ENCODE results near the gene ZDHHC1.
"Not testable (repeated sequence)": the region's sequence is repeated elsewhere in the genome, so short reads cannot be mapped to it uniquely, and the experiment has no call there.

ZDHHC1 gene

GRCh38 chr16:67392301-67393059 is 23.8 kb downstream of the ZDHHC1 start:
- DNase-seq, result no peak

DNA sequence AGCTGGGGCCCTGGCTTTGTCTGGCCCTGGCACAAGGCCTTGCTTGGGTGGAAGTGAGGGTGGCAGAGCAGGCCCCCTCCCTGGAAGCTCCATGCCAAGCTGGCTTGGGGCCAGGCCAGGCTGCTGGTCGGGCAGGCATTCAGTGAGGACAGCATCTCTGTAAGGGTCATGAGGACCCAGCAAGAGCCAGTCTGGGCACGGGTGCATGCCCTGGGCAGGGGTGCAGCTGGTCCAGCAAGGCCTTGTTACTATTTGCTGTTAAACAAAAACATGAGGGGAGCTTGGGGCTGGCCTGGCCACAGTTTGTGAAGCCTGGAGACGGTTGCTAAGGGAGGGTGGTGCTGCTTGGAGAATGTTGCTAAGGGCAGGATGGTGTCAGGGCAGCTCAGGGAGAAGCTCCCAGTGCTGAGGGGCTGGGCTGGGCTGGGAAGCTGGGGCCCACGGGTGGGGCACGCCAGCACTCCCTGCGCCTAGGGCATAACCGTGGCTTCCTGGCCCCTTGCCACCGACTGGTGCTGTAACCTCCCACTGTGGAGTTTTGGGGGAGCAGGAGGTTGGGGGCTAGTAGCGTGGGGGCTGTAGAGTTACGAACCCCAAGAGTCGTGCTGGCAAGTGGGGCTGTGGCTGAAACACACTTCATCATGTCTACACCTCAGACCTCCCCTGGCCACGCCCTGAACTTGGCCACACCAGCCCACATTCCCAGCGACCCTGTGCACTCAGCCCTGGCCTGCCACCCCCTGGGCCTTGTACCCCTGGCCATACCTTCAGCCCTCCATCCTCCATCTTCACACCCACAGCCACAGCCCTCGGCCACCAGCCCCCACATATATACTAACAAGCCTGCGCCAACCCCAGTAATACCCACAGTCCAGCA is 24.6 kb downstream of the ZDHHC1 start:
- DNase-seq, result no peak

- no peak for DNase-seq
Observed at GRCh38 chr16:67390816-67391423, 25.4 kb downstream of the ZDHHC1 start.

DNA sequence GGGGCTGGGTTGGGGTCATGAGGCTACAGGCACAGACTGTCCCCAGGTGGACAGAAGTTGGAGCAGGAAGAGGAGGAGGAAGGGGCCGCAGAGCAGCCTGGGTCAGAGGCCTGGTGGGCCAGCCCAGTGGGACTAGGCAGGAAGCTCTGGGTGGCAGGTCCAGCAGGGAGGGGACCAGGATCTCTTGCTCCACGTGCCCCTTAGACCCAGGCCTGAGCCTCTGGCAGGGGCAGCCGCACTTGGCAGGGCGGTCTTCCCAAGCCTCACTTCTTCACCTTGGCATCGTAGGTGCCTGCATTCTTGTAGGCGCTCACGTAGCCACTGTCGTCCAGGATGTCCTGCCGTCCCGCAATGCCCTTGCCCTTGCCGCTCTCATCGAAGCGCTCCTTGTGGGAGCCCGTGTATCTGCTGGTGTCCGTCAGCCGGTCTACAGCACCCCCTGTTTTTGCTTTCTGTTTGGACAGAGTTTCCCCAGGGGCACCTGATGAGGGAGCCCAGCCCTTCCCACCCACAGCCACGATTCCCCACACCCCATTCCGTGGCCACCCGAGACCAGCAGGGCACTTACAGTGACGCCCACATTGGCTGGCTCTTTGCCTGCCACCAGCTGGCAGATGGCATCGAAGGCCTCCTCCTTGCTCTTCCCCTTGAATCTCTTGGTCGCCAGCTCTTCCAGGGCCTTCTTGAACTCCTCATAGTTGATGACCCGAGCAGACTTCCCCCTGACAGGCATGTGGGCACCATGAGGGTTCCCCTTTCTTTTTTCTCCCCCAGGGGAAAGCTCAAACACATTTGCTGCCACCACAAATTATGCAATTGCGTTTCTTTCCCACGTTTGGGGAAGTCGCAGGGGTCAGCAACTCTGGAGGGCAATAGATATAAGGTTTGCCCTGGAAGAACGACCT is 26.1 kb downstream of the ZDHHC1 start:
- no peak for DNase-seq

GRCh38 chr16:67388591-67388990 is 27.7 kb downstream of the ZDHHC1 start:
- DNase-seq, result no peak

- no peak for DNase-seq
Observed at GRCh38 chr16:67388191-67388590, 28.1 kb downstream of the ZDHHC1 start.

GRCh38 chr16:67387479-67388079 is 28.7 kb downstream of the ZDHHC1 start:
- DNase-seq, result no peak

- DNase-seq, result no peak
Observed at GRCh38 chr16:67386861-67387455, 29.3 kb downstream of the ZDHHC1 start.

DNA sequence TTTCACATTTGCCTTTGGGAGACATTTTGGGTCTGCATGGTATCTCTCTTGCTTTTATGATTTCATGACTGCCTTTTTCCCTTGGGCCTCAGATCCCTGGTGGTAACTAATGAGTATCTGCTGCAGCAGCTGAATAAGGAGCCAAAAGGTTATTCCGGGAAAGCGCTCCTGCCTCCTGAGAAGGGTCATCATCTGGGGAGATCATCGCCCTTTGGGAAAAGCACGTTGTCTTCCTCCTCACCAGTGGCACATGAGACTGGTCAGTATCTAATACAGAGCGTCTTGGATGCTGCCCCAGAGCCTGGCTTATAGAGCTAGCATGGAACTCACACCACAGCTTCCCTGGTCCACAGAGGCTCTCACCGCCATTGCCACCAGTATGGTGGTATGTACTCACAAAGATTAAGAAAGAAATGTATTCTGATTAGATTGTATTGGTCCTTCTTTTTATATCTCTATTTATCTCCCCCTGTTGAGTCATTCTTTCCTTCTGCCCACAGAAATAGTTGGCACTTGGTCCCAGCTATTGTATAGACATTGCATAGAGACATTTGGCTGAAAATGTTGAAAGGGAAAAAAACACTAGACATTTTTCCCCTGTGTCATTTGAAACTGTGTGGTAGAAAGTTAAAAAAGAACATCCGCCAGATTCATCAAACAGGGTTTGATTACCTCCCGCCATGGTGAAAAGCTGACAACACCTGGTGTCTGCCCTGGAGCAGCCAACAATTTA is 31.3 kb downstream of the ZDHHC1 start:
- no peak for DNase-seq

DNA sequence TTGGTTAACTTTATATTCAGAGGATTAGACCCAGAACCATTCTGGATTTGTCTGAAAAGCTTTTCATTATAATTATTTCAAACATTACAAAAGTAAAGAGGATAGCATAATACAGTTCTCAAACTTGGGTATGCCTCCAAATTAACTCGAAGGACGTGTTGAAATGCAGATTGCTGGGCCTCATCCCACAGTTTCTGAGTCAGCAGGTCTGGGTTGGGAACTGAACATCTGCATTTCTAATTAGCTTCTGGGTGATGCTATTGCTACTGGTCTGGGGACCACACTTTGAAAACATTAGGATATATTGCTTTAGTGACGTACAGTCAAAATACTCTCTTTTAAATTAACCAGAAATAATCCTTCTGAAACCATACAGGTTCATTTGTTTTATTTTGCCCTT is 33.0 kb downstream of the ZDHHC1 start:
- no peak for DNase-seq

DNA sequence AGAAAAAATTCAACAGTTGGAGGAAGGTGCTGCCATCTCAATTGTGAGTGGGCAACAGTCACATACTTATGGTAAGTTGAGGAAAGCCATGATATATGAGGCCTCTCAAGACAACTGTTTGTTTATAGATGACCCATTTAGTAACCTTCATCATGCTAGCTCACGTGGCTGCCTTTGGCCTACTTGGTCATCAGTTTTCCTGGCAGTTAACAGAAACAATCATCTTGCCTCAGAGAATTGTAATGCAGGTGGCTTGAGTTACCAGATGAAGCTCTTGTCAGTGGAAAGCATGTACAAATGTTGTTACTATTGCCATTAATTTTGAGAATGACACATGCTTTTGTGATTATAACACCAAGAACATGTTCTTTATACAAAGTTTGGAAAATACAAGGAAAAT is 37.6 kb downstream of the ZDHHC1 start:
- no peak for DNase-seq

- not testable (repeated sequence) for DNase-seq
Observed at GRCh38 chr16:67376012-67376411, 40.3 kb downstream of the ZDHHC1 start.

DNA sequence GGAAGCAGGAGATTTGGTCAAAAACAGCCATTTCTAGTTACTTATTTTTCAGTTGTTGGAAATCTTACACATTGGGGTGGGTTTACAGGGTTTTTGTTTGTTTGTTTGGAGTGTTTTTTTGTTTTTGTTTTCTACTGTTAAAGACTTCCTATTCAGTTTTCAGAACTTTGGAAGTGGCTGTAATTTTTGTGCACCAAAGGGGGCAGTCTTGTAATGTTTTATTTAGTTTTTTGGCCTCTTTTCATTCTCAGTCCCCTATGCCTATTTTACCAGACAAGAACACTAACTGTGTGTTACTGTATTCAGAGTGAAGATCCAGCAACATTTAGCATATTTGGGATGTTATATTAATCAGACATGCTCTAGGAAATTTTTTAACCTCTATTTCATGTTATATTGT is 43.6 kb downstream of the ZDHHC1 start:
- DNase-seq, result no peak

GRCh38 chr16:67370661-67371060 is 45.6 kb downstream of the ZDHHC1 start:
- no peak for DNase-seq

DNA sequence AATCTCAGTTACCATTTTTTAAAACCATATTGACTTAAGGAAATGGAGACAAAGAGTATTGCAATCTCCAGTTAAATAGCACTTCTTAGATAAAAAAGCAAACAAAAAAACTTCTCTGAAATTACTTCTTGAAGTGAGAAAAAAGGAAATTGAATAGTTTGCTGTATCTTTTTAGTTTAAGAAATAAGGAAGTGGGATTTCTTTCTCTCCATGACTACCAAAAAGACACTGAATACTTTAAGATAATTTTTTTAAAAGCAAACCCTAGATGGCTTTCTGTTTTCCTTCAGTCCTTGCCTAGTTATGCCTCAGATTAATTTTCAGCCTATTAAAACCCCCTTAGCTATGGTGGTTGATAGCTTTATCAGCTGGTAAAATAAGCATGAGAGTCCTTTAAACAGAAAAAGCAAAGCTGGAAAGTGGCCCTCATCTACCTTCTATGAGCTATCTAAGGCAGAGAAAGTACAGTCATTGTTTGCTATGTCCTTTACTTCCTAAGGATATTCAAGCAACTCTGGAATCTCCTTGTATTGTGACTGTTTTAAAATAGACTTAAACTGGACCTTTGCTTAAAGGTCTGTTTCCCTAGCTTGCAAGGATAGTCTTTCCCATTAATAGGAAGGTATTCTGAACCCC is 51.6 kb downstream of the ZDHHC1 start:
- no peak for DNase-seq

DNA sequence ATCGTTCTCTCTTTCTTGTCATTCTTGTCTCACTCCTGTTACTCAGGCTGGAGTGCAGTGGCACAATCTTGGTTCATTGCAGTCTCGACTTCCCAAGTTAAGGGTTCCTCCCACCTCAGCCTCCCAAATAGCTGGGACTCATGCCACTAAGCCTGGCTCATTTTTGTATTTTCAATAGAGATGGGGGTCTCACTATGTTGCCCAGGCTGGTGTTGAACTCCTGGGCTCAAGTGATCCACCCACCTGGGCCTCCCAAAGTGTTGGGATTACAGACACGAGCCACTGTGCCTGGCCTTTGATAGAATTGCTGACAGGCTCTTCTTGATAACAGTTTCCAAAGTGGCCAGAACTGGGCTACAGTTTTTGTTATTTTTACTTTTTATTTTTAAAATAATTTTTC is 55.2 kb downstream of the ZDHHC1 start:
- DNase-seq, result no peak

GRCh38 chr16:67359540-67360269 is 56.6 kb downstream of the ZDHHC1 start:
- DNase-seq, result not testable (repeated sequence)

DNA sequence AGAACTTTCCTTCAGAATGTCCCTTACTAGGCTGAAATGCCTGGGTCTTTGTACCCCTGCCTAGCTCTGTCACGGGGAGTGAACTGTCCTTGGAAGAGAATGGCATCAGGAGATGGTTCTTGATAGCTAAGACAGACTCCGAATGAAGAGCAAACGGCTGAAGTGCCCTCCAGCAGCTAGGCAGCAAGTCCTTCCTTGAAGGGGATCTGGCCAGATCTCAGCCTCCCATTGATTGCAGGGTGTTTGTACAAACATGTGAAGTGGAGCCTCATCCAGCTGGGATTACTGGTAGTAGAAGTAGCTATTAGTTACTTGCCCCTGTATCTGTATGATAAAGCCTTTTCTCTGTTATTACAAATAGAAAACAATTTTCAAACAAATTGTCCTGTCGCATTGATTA is 58.7 kb downstream of the ZDHHC1 start:
- DNase-seq, result no peak

- no peak for DNase-seq
Observed at GRCh38 chr16:67356396-67356795, 59.9 kb downstream of the ZDHHC1 start.

DNA sequence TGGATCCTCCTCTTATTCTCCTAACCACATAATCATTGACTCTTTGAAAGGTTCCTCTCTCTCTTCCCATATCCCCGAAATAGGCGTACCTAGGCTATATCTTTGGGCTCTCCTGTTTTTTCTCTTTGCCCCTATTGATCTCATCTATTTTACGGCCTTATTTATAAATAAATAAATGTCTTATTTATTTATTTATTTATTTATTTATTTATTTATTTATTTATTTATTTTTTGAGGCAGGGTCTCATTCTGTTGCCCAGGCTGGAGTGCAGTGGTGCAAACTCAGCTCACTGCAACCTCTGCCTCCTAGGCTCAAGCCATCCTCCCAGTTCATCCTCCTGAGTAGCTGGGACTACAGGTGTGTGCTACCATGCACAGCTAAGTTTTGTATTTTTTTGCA is 63.8 kb downstream of the ZDHHC1 start:
- DNase-seq, result not testable (repeated sequence)

Measured in stimulated activated CD4-positive, alpha-beta T cell treated with anti-CD3 and anti-CD28 coated beads, Interleukin-1b, Interleukin-23, amount 100 ng/mL, for 48 hours (primary cell).